MCF 10A (cell line): ENCODE results near the gene STAT1. TPM values are rescaled to one million over a fixed set of nuclear protein-coding genes. Genes with fewer than 3 reads are reported as not detected.

Source experiments
- BruUV-seq: library from RNA; stranded (reverse); fragments of 400-500 nt; replicated peaks from 2 replicates; lab custom pipeline; 2021; lab: Mats Ljungman, UMichigan
- CTCF ChIA-PET: fragments of 300-600 bp; sonication (Branson Sonifier 250); formaldehyde crosslinking; extraction: SDS; loops from one replicate; lab custom pipeline; 2021; ENCODE audit warnings: antibody characterized with exemption, inconsistent platforms; lab: Yijun Ruan, JAX
- POLR2A ChIA-PET: fragments of 300-600, 350-650 bp; sonication (Branson Sonifier 250); formaldehyde crosslinking; extraction: SDS; loops from one replicate; lab custom pipeline; 2020; ENCODE audit warnings: antibody characterized with exemption, inconsistent platforms; lab: Yijun Ruan, JAX
- DNase-seq: peaks from one replicate; pipeline ENCODE4 v3.0.0-alpha.2; 2018; ENCODE audit not compliant: unreplicated experiment
- H3K27ac Mint-ChIP-seq: one replicate; pipeline ENCODE4 v1.8.0; 2022; ENCODE audit warnings: mild to moderate bottlenecking, low read depth, mixed read lengths; ENCODE audit not compliant: unreplicated experiment
- H3K27me3 Mint-ChIP-seq: one replicate; pipeline ENCODE4 v1.8.0; 2022; ENCODE audit warnings: mixed read lengths; ENCODE audit not compliant: insufficient read depth, unreplicated experiment
- H3K36me3 Mint-ChIP-seq: one replicate; pipeline ENCODE4 v1.8.0; 2022; ENCODE audit warnings: mild to moderate bottlenecking, moderate library complexity, mixed read lengths; ENCODE audit not compliant: insufficient read depth, unreplicated experiment
- H3K4me1 Mint-ChIP-seq: one replicate; pipeline ENCODE4 v1.8.0; 2022; ENCODE audit warnings: mixed read lengths; ENCODE audit not compliant: insufficient read depth, unreplicated experiment
- H3K4me3 Mint-ChIP-seq: one replicate; pipeline ENCODE4 v1.8.0; 2022; ENCODE audit warnings: mild to moderate bottlenecking, moderate library complexity, mixed read lengths; ENCODE audit not compliant: unreplicated experiment
- H3K9me3 Mint-ChIP-seq: one replicate; pipeline ENCODE4 v1.8.0; 2022; ENCODE audit warnings: mixed read lengths; ENCODE audit not compliant: unreplicated experiment
- CTCF ChIP-seq: fragments of 200-600 bp; IDR thresholded peaks from one replicate; pipeline ENCODE4 v1.8.0; 2022; ENCODE audit warnings: antibody characterized with exemption, mild to moderate bottlenecking; ENCODE audit not compliant: unreplicated experiment
- intact Hi-C: fragments of 100-400 bp; cut with micrococcal nuclease; formaldehyde crosslinking; loops from 2 replicates; pipeline ENCODE4 v1.14.1; 2022
- total RNA-seq: library from RNA; stranded (reverse); gene quantifications from 2 replicates; pipeline ENCODE4 v1.2.3, GENCODE V29; 2022

The STAT1 gene
- total RNA-seq, 1 experiment from 2014 or later = 36.9 TPM

- no peak overlapping the region for H3K27ac Mint-ChIP-seq
- peak; percentile 93 for DNase-seq
- ChIA-PET CTCF (interaction anchor here (0.6 kb wide), 1 partner anchor 240 kb away, joined by 3 read pairs; no protein-coding TSS in a partner anchor), POLR2A (interaction anchor here (0.6 to 3.2 kb wide), 19 partner anchors 8 to 1348 kb away, joined by 3 to 44 read pairs (median 5); partner anchors contain the start of genes GLS and HIBCH)
- H3K4me3 Mint-ChIP-seq = no peak overlapping the region
- intact Hi-C loops = no loop called here
- no peaks in the 10 kb centered on the region for H3K4me1 Mint-ChIP-seq
- TF ChIP-seq CTCF = no peak
- no peaks in the 10 kb centered on the region for H3K9me3 Mint-ChIP-seq
- H3K27me3 Mint-ChIP-seq = peaks cover 11% of the 10 kb centered on the region
- BruUV-seq = TSS peak; percentile 84
- no peaks in the 10 kb centered on the region for H3K36me3 Mint-ChIP-seq
Observed at GRCh38 chr2:191020742-191021381, 6.9 kb upstream of the STAT1 start.

- Mint-ChIP-seq H3K36me3 (no peaks in the 10 kb centered on the region), H3K27ac (no peak overlapping the region)
- no peak for TF ChIP-seq CTCF
Observed at GRCh38 chr2:191020221-191020741, 6.3 kb upstream of the STAT1 start.

GRCh38 chr2:191019376-191019775 lies 5.4 kb upstream of the STAT1 start:
- DNase-seq = no peak
- Mint-ChIP-seq H3K4me1 (no peaks in the 10 kb centered on the region), H3K27ac (no peak overlapping the region), H3K9me3 (no peaks in the 10 kb centered on the region), H3K4me3 (no peak overlapping the region), H3K36me3 (no peaks in the 10 kb centered on the region), H3K27me3 (peaks cover 11% of the 10 kb centered on the region)
- intact Hi-C loops = no loop called here
- ChIA-PET POLR2A (interaction anchor here (0.7 to 3.2 kb wide), 12 partner anchors 8 to 232 kb away, joined by 3 to 44 read pairs (median 8); partner anchors contain the start of gene GLS), CTCF (interaction anchor here (0.6 to 1.4 kb wide), 5 partner anchors 10 to 243 kb away, joined by 3 to 5 read pairs (median 5); no protein-coding TSS in a partner anchor)
- BruUV-seq = no TSS peak
- TF ChIP-seq CTCF = no peak

More at GRCh38 chr2:191020221-191020741, 6.3 kb upstream of the STAT1 start:
- Mint-ChIP-seq H3K9me3 (no peaks in the 10 kb centered on the region), H3K27me3 (peaks cover 11% of the 10 kb centered on the region), H3K4me1 (no peaks in the 10 kb centered on the region), H3K4me3 (no peak overlapping the region)
- no TSS peak for BruUV-seq
- POLR2A ChIA-PET = interaction anchor here (0.6 to 3.2 kb wide), 25 partner anchors 9 to 1348 kb away, joined by 3 to 44 read pairs (median 4); partner anchors contain the start of genes GLS and HIBCH
- CTCF ChIA-PET = interaction anchor here (0.6 to 1.3 kb wide), 3 partner anchors 9 to 366 kb away, joined by 3 to 5 read pairs (median 3); no protein-coding TSS in a partner anchor
- intact Hi-C loops = no loop called here
- DNase-seq = peak; percentile 97

- TF ChIP-seq CTCF = no peak
- Mint-ChIP-seq H3K9me3 (no peaks in the 10 kb centered on the region), H3K36me3 (no peaks in the 10 kb centered on the region), H3K27me3 (peaks cover 11% of the 10 kb centered on the region), H3K4me3 (no peak overlapping the region), H3K27ac (no peak overlapping the region), H3K4me1 (no peaks in the 10 kb centered on the region)
- intact Hi-C loops = no loop called here
- ChIA-PET POLR2A (interaction anchor here (0.6 to 3.2 kb wide), 4 partner anchors 17 to 479 kb away, joined by 3 to 44 read pairs (median 32); partner anchors contain the start of gene GLS), CTCF (interaction anchor here (0.6 to 1.4 kb wide), 5 partner anchors 11 to 244 kb away, joined by 3 to 5 read pairs (median 5); no protein-coding TSS in a partner anchor)
- BruUV-seq = no TSS peak
- no peak for DNase-seq
Observed at GRCh38 chr2:191018643-191019119, 4.7 kb upstream of the STAT1 start.
